22Rv1 (cell line): ENCODE measurements around the gene PIP5K1A.

Experiments
- ZFX ChIP-seq: fragments of 450-650 bp; IDR thresholded peaks from 2 replicates; pipeline ENCODE4 v1.6.1; 2017; ENCODE audit warnings: antibody characterized with exemption, borderline replicate concordance
- TF ChIP-seq, protein P1 (sequence below): fragments of 450-650 bp; IDR thresholded peaks from 2 replicates; pipeline ENCODE4 v1.5.1; 2017; ENCODE audit warnings: mild to moderate bottlenecking

GRCh38 chr1:151255381-151255780, 57.0 kb downstream of the PIP5K1A start:
- TF ChIP-seq, protein P1, sequence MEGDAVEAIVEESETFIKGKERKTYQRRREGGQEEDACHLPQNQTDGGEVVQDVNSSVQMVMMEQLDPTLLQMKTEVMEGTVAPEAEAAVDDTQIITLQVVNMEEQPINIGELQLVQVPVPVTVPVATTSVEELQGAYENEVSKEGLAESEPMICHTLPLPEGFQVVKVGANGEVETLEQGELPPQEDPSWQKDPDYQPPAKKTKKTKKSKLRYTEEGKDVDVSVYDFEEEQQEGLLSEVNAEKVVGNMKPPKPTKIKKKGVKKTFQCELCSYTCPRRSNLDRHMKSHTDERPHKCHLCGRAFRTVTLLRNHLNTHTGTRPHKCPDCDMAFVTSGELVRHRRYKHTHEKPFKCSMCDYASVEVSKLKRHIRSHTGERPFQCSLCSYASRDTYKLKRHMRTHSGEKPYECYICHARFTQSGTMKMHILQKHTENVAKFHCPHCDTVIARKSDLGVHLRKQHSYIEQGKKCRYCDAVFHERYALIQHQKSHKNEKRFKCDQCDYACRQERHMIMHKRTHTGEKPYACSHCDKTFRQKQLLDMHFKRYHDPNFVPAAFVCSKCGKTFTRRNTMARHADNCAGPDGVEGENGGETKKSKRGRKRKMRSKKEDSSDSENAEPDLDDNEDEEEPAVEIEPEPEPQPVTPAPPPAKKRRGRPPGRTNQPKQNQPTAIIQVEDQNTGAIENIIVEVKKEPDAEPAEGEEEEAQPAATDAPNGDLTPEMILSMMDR: no peak
- no peak for TF ChIP-seq ZFX
